Measurements from ENCODE around the gene KCNIP1.

GRCh38 chr5:170630711-170631141 lies 126.9 kb downstream of the KCNIP1 start:
- TF ChIP-seq REST (IDR thresholded peaks at IDR 0.05; ENCODE audit: low read depth, low read length), result no peak
- no peak for TF ChIP-seq RFX5 (IDR thresholded peaks at IDR 0.05; ENCODE audit: low read length)
- no peak for TF ChIP-seq CTCF (IDR thresholded peaks at IDR 0.05)
- no peak for TF ChIP-seq SIN3A (IDR thresholded peaks at IDR 0.05; ENCODE audit: borderline replicate concordance, low read depth, low read length)
- no peak for TF ChIP-seq TEAD4 (IDR thresholded peaks at IDR 0.05; ENCODE audit: borderline replicate concordance, insufficient read depth)
- TF ChIP-seq GATA2 (CRISPR knock-in tag; IDR thresholded peaks at IDR 0.05), result no peak
- no peak for TF ChIP-seq RXRA (IDR thresholded peaks at IDR 0.05; ENCODE audit: borderline replicate concordance, low read depth)
- TF ChIP-seq IRF3 (IDR thresholded peaks at IDR 0.05; ENCODE audit: low read depth, low read length), result no peak
- TF ChIP-seq SMC3 (IDR thresholded peaks at IDR 0.05; ENCODE audit: low read depth, low read length), result no peak

Measured in SK-N-SH (cell line).